ENCODE data around the gene VAV1. TPM values are rescaled to one million over a fixed set of nuclear protein-coding genes. Genes with fewer than 3 reads are reported as not detected.

Gene VAV1
- total and polyA plus RNA-seq, 2 of the 8 experiments (the other 6 are each of a cell fraction or from before 2014, with no cell fraction given), result 0.21 to 0.22 TPM

DNA sequence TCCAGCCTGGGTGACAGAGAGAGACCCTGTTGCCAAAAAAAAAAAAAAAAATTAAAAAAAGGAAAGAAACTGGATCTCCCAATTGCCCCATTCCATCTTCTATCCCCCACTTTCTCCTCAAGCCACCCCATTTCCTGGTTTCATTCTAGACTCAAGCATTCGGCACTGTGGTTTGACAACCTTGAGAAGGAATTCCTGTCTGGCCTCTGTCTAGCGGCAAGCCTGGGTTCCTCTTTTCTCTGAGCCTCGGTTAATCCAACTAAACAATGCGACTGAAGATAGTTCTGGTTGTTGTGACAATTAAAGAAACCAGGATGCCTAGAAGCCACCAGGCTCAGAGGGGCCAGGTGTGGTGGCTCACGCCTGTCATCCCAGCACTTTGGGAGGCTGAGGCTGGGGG lies 48.8 kb upstream of the VAV1 start (continued):
- TF ChIP-seq CTCF (IDR thresholded peaks at IDR 0.05; ENCODE audit: control extremely low read depth in 1 of 3, insufficient read depth in 1 of 3, low read depth in 1 of 3, low read length in 3 of 3) (no peak), POU5F1 (IDR thresholded peaks at IDR 0.05; ENCODE audit: low read depth, low read length) (no peak), ATF2 (IDR thresholded peaks at IDR 0.05; ENCODE audit: low read length) (no peak), NANOG (IDR thresholded peaks at IDR 0.05; ENCODE audit: insufficient read depth, low read depth, low read length, poor library complexity, severe bottlenecking) (no peak), TEAD4 (IDR thresholded peaks at IDR 0.05; ENCODE audit: low read depth, low read length) (no peak), RNF2 (IDR thresholded peaks at IDR 0.05; ENCODE audit: borderline replicate concordance, low read depth, low read length, missing control alignments, poor library complexity, severe bottlenecking) (no peak)

Measured in H1 (cell line).